CD14-positive monocyte (primary cell): ENCODE data around the gene BRK1. TPM values are rescaled to one million over a fixed set of nuclear protein-coding genes. Genes with fewer than 3 reads are reported as not detected.

ENCODE experiments used
- DNase-seq, 3 donors: peaks; one replicate each; pipeline ENCODE4 v3.0.0-alpha.2; 2011 to 2022
- H2AFZ ChIP-seq: 2 replicates; pipeline ENCODE4 v1.6.0; 2012; ENCODE audit warnings: mild to moderate bottlenecking, low read depth, low read length, inconsistent platforms; ENCODE audit not compliant: insufficient read depth, poor library complexity, severe bottlenecking
- H3K27ac ChIP-seq, 2 donors: 1 replicate in 1 of 2; 2 replicates in 1 of 2; pipeline ENCODE4 v1.5.1; 2012 to 2013; ENCODE audit warnings: low read length in 2 of 2, control low read depth in 1 of 2, inconsistent platforms in 1 of 2, low read depth in 1 of 2, mild to moderate bottlenecking in 1 of 2
- H3K27me3 ChIP-seq, 2 donors: one replicate each; pipeline versions ENCODE4 v1.6.0 to v1.6.1; 2011 to 2013; ENCODE audit warnings: low read length in 2 of 2; ENCODE audit not compliant: control insufficient read depth in 2 of 2, insufficient read depth in 2 of 2
- H3K36me3 ChIP-seq, 2 donors: replicated peaks in 1 of 2; 1 replicate in 1 of 2; 2 replicates in 1 of 2; pipeline versions ENCODE4 v1.5.1 to v1.6.1; 2012 to 2013; ENCODE audit warnings: low read length in 2 of 2, control low read depth in 1 of 2, inconsistent platforms in 1 of 2, mild to moderate bottlenecking in 1 of 2; ENCODE audit not compliant: insufficient read depth in 2 of 2, control insufficient read depth in 1 of 2
- H3K4me1 ChIP-seq, 2 donors: 1 replicate in 1 of 2; 2 replicates in 1 of 2; pipeline versions ENCODE4 v1.5.1 to v1.6.1; 2012 to 2013; ENCODE audit warnings: low read length in 2 of 2, control low read depth in 1 of 2, inconsistent platforms in 1 of 2, mild to moderate bottlenecking in 1 of 2, moderate library complexity in 1 of 2; ENCODE audit not compliant: insufficient read depth in 2 of 2, control insufficient read depth in 1 of 2
- H3K4me2 ChIP-seq: replicated peaks from 2 replicates; pipeline ENCODE3; 2012; ENCODE audit warnings: low read length, moderate library complexity, mild to moderate bottlenecking; ENCODE audit not compliant: poor library complexity, severe bottlenecking; ENCODE audit errors: extremely low read depth
- H3K4me3 ChIP-seq, 3 experiments: fragments of 200-600 bp in 1 of 3; sonication (generic) in 1 of 3; replicated peaks in 1 of 3; 1 replicate in 2 of 3; 2 replicates in 1 of 3; pipeline ENCODE4 v1.5.1; 2011 to 2013; ENCODE audit warnings: low read length in 3 of 3, mild to moderate bottlenecking in 3 of 3, control low read depth in 2 of 3, low read depth in 2 of 3, inconsistent platforms in 1 of 3, moderate library complexity in 1 of 3
- H3K79me2 ChIP-seq: 2 replicates; pipeline ENCODE4 v1.6.0; 2012; ENCODE audit warnings: mild to moderate bottlenecking, control low read depth, inconsistent platforms, low read length, moderate library complexity; ENCODE audit not compliant: insufficient read depth
- H3K9ac ChIP-seq: 2 replicates; pipeline ENCODE4 v1.6.0; 2017; ENCODE audit warnings: low read length, mild to moderate bottlenecking; ENCODE audit not compliant: insufficient read depth, poor library complexity, severe bottlenecking
- H3K9me3 ChIP-seq, 2 donors: replicated peaks in 1 of 2; 1 replicate in 1 of 2; 2 replicates in 1 of 2; pipeline versions ENCODE4 v1.5.1 to v1.6.1; 2012 to 2013; ENCODE audit warnings: low read length in 2 of 2, control low read depth in 1 of 2; ENCODE audit not compliant: control insufficient read depth in 1 of 2, insufficient read depth in 1 of 2
- H4K20me1 ChIP-seq: 2 replicates; pipeline ENCODE4 v1.6.0; 2012; ENCODE audit warnings: mild to moderate bottlenecking, low read length, control low read depth, moderate library complexity; ENCODE audit not compliant: insufficient read depth
- H3K27ac Mint-ChIP-seq, 7 donors: one replicate each; pipeline ENCODE4 v1.8.0; 2020; ENCODE audit warnings: mild to moderate bottlenecking in 7 of 7, mixed read lengths in 7 of 7, moderate library complexity in 6 of 7, inconsistent platforms in 2 of 7
- H3K27me3 Mint-ChIP-seq, 3 donors: one replicate each; pipeline ENCODE4 v1.8.0; 2021 to 2022; ENCODE audit warnings: low read depth in 3 of 3, mild to moderate bottlenecking in 3 of 3, mixed read lengths in 3 of 3, moderate library complexity in 3 of 3, inconsistent platforms in 1 of 3
- H3K36me3 Mint-ChIP-seq, 2 donors: one replicate each; pipeline ENCODE4 v1.8.0; 2020; ENCODE audit warnings: mixed read lengths in 2 of 2, inconsistent platforms in 1 of 2, mild to moderate bottlenecking in 1 of 2
- H3K4me1 Mint-ChIP-seq: one replicate; pipeline ENCODE4 v1.8.0; 2020; ENCODE audit warnings: mild to moderate bottlenecking, mixed read lengths
- H3K4me3 Mint-ChIP-seq, 2 donors: one replicate each; pipeline ENCODE4 v1.8.0; 2020; ENCODE audit warnings: mild to moderate bottlenecking in 2 of 2, mixed read lengths in 2 of 2, moderate library complexity in 1 of 2
- H3K9me3 Mint-ChIP-seq, 7 donors: one replicate each; pipeline ENCODE4 v1.8.0; 2020 to 2022; ENCODE audit warnings: mixed read lengths in 7 of 7, mild to moderate bottlenecking in 6 of 7, moderate library complexity in 6 of 7, inconsistent platforms in 2 of 7
- CTCF ChIP-seq: fragments of 200-600 bp; IDR thresholded peaks from one replicate; pipeline ENCODE4 v1.8.0; 2022; ENCODE audit warnings: antibody characterized with exemption, mild to moderate bottlenecking
- whole genome bisulfite sequencing: methylation state at CpG from one replicate; pipeline ENCODE4 v1.1.5; 2013; ENCODE audit warnings: missing lambda C conversion rate; ENCODE audit not compliant: insufficient coverage; 5-methylcytosine and 5-hydroxymethylcytosine counted together
- intact Hi-C, 2 donors: fragments of 100-400 bp; cut with micrococcal nuclease; formaldehyde crosslinking; loops; one replicate each; pipeline versions ENCODE4 v1.15.0 to v1.15.1; 2023
- polyA plus RNA-seq, 3 donors: library from polyadenylated mRNA; depleted of rRNA in 1 of 3; unstranded in 2 of 3; stranded (reverse) in 1 of 3; fragments of 300-500 nt in 2 of 3; fragments of >200 nt in 1 of 3; fragmentation: Illumina TruSeq in 2 of 3; gene quantifications; 1 replicate in 2 of 3; 2 replicates in 1 of 3; pipeline ENCODE4 v1.2.3, GENCODE V29; 2012 to 2021

BRK1 gene
- polyA plus RNA-seq, 3 donors, result 144 to 318 (median 295) TPM

- WGBS, result 60% methylated on average over 1 of the region's 2 CpGs
- peaks cover 0 to 3% (median 0%) of the 10 kb centered on the region in 7 donors for H3K9me3 Mint-ChIP-seq
- H3K27me3 Mint-ChIP-seq, result peaks cover 0 to 3% (median 3%) of the 10 kb centered on the region in 3 donors
- Histone ChIP-seq H3K9ac (no peak overlapping the region), H3K79me2 (no peaks in the 10 kb centered on the region), H4K20me1 (no peaks in the 10 kb centered on the region), H3K4me3 (no peak overlapping the region), H3K27ac (no peak overlapping the region), H3K4me1 (no peaks in the 10 kb centered on the region), H3K27me3 (no peaks in the 10 kb centered on the region), H2AFZ (no peak overlapping the region), H3K36me3 (peaks cover under 1 to 1% of the 10 kb centered on the region in 2 donors), H3K4me2 (no peak overlapping the region), H3K9me3 (no peaks in the 10 kb centered on the region)
- no peaks in the 10 kb centered on the region for H3K4me1 Mint-ChIP-seq
- intact Hi-C loops, result no loop called here
- no peak for TF ChIP-seq CTCF
- DNase-seq, result no peak
- peaks cover 3 to 8% of the 10 kb centered on the region in 2 donors for H3K36me3 Mint-ChIP-seq
- no peak overlapping the region for H3K27ac Mint-ChIP-seq
- H3K4me3 Mint-ChIP-seq, result no peak overlapping the region
These were observed 8.6 kb upstream of the BRK1 start for GRCh38 chr3:10106919-10107318.

- no peak for TF ChIP-seq CTCF
- Histone ChIP-seq H3K27ac (no peak within 1 kb of the TSS), H3K4me1 (no peaks in the 10 kb centered on the region), H3K79me2 (no peaks in the 10 kb centered on the region), H3K9me3 (no peaks in the 10 kb centered on the region), H2AFZ (no peak within 1 kb of the TSS), H4K20me1 (no peaks in the 10 kb centered on the region), H3K36me3 (no peaks in the 10 kb centered on the region), H3K4me2 (no peak within 1 kb of the TSS), H3K27me3 (no peaks in the 10 kb centered on the region), H3K4me3 (no peak within 1 kb of the TSS), H3K9ac (no peak within 1 kb of the TSS)
- Mint-ChIP-seq H3K4me3 (no peak within 1 kb of the TSS), H3K9me3 (peaks cover 0 to 3% (median 0%) of the 10 kb centered on the region in 7 donors), H3K36me3 (peaks cover 2 to 4% of the 10 kb centered on the region in 2 donors), H3K4me1 (no peaks in the 10 kb centered on the region), H3K27ac (peak within 1 kb of the TSS in 2 of 7 donors; percentile 13 to 53), H3K27me3 (peaks cover 3 to 6% (median 3%) of the 10 kb centered on the region in 3 donors)
- intact Hi-C loops, result no loop called here
- WGBS, result 93% methylated on average over 27 of the region's 28 CpGs
- no peak for DNase-seq
These were observed 7.4 kb upstream of the BRK1 start, which contains the start of gene FANCD2OS for GRCh38 chr3:10108091-10108490. Gene FANCD2OS, minus strand, starts transcription at chr3:10108255. Its CDS starts 3,481 bp downstream, at chr3:10104774.
